ENCODE results near the gene SAMD11.
"Not testable (repeated sequence)": the region's sequence is repeated elsewhere in the genome, so short reads cannot be mapped to it uniquely, and the experiment has no call there.

DNA sequence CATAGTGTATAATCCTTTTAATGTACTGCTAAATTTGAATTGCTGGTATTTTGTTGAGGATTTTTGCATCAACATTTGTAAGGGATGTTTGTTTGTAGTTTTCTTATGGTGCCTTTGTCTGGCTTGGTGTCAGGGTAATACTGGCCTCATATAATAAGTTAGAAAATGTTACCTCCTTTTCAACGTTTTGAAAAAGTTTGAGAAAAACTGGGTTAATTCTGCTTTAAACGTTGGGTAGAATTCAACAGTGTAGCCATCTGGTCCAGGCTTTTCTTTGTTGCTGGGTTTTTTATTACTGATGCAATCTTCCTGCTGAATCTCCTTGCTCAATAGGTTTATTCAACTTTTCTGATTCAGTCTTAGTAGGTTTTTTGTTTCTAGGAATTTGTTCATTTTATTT, 43.2 kb upstream of the SAMD11 start:
- TF ChIP-seq, protein P1, sequence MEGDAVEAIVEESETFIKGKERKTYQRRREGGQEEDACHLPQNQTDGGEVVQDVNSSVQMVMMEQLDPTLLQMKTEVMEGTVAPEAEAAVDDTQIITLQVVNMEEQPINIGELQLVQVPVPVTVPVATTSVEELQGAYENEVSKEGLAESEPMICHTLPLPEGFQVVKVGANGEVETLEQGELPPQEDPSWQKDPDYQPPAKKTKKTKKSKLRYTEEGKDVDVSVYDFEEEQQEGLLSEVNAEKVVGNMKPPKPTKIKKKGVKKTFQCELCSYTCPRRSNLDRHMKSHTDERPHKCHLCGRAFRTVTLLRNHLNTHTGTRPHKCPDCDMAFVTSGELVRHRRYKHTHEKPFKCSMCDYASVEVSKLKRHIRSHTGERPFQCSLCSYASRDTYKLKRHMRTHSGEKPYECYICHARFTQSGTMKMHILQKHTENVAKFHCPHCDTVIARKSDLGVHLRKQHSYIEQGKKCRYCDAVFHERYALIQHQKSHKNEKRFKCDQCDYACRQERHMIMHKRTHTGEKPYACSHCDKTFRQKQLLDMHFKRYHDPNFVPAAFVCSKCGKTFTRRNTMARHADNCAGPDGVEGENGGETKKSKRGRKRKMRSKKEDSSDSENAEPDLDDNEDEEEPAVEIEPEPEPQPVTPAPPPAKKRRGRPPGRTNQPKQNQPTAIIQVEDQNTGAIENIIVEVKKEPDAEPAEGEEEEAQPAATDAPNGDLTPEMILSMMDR (IDR thresholded peaks at IDR 0.05): not testable (repeated sequence)
- TF ChIP-seq POLR2A, EP300 (IDR thresholded peaks at IDR 0.05): not testable (repeated sequence)

Data from gastroesophageal sphincter (tissue), 3 donors.